Right lobe of liver (tissue), 4 donors: ENCODE measurements around the gene DYSF.
"Not testable (repeated sequence)": the region's sequence is repeated elsewhere in the genome, so short reads cannot be mapped to it uniquely, and the experiment has no call there.

Source experiments
- CTCF ChIP-seq, 4 donors: fragments of 200-600 bp in 3 of 4; fragments of 450-650 bp in 1 of 4; IDR thresholded peaks; one replicate each; pipeline versions ENCODE4 v1.5.1 to v1.8.0; 2016 to 2022; ENCODE audit warnings: antibody characterized with exemption in 4 of 4, mild to moderate bottlenecking in 2 of 4
- POLR2A ChIP-seq: fragments of 450-650 bp; IDR thresholded peaks from one replicate; pipeline ENCODE4 v1.6.1; 2017; ENCODE audit warnings: antibody characterized with exemption, mild to moderate bottlenecking
- donor health status: DM: no; HTN: no; CAD: no.
- donor health status: DM: no; HTN: no; CAD: no.
- donor health status: DM: no; HTN: yes; CAD: no.

GRCh38 chr2:71658256-71658655 lies 204.9 kb downstream of the DYSF start:
- not testable (repeated sequence) for TF ChIP-seq CTCF (IDR thresholded peaks at IDR 0.05); POLR2A
